ENCODE results near the gene GYPC.

GYPC gene

DNA sequence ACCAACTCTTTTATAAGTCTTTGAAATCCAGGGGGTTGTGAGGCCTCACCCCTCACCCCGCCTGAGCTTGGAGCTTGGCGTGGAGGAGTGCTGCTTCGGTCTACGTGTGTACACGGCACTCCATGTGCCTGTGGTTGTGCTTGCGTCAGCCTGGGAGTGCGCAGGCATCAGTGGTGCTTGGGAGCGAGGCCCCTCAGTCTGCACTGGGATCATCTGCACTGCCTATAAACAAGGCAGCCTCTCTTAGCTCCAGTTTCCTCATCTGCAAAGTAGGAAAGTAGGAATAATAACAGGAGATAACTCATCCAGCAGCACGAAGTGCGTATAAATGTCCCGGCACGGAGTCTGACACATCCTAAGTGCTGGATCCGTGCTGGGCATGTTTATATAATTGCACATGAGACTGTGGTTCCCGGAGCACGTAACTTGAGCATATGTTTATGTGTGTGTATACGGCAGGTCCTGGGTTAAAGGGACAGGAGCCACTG lies 1.2 kb downstream of the GYPC start:
- DNase-seq (ENCODE audit: low read depth, low spot score): no peak
- peak overlapping the region; percentile 77 for H3K4me3 ChIP-seq (ENCODE audit: insufficient read length, low read depth)
- no peaks in the 10 kb centered on the region for H3K9me3 ChIP-seq (ENCODE audit: insufficient read depth, low read length)
- H3K9ac ChIP-seq (ENCODE audit: insufficient read length, low read depth): peak overlapping the region; percentile 92
- no peaks in the 10 kb centered on the region for H3K27me3 ChIP-seq (ENCODE audit: insufficient read depth, insufficient read length)
- H3K4me1 ChIP-seq (ENCODE audit: insufficient read depth, insufficient read length): peaks cover 8% of the 10 kb centered on the region
- TF ChIP-seq YY1 (IDR thresholded peaks at IDR 0.05; ENCODE audit: insufficient read depth, insufficient read length): no peak
- TF ChIP-seq SUZ12 (IDR thresholded peaks at IDR 0.05; ENCODE audit: extremely low read depth, insufficient read depth, insufficient read length): no peak
- no peak for TF ChIP-seq ZNF274 (IDR thresholded peaks at IDR 0.05; ENCODE audit: low read depth, low read length)
- peaks cover 16% of the 10 kb centered on the region for H3K36me3 ChIP-seq (ENCODE audit: insufficient read depth, insufficient read length, low read length)

DNA sequence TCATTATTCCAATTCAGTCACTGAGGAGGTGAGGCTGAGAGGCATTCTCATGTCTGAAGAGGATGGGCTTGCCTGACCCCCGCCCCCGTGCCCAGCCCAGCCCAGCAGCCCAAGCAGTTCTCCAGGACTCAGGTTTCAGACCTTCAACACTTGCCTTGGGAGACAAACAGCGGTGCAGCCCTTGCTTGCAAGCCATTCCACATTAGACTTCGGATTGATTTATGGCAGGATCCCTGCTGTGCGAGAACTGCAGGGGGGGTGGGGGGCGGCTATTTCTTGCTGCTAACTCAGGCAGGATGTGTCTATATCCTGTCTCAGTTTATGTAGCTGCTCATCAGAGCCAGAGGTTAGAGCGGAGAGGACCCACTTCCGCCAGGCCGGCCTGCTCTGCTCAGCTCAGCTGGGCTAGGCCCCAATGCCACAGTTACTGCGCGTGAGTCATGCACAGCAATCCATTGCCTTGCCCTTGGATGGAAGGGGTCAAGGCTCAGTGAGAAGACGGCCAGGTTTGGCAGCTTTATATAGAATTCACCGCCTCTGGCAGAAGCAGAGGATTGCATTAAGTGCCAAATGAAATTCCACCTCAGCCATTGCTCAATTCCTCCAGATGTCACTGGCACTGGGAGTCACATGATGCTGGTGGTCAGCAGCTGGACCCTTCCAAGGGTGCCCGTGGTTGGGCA lies 1.8 kb downstream of the GYPC start:
- Histone ChIP-seq H3K36me3 (ENCODE audit: insufficient read depth, insufficient read length, low read length) (peaks cover 16% of the 10 kb centered on the region), H3K27me3 (ENCODE audit: insufficient read depth, insufficient read length) (no peaks in the 10 kb centered on the region), H3K9ac (ENCODE audit: insufficient read length, low read depth) (peak overlapping the region; percentile 92), H3K4me1 (ENCODE audit: insufficient read depth, insufficient read length) (peaks cover 8% of the 10 kb centered on the region), H3K4me3 (ENCODE audit: insufficient read length, low read depth) (peak overlapping the region; percentile 77), H3K9me3 (ENCODE audit: insufficient read depth, low read length) (no peaks in the 10 kb centered on the region)
- TF ChIP-seq SUZ12 (IDR thresholded peaks at IDR 0.05; ENCODE audit: extremely low read depth, insufficient read depth, insufficient read length): no peak
- no peak for TF ChIP-seq YY1 (IDR thresholded peaks at IDR 0.05; ENCODE audit: insufficient read depth, insufficient read length)
- TF ChIP-seq ZNF274 (IDR thresholded peaks at IDR 0.05; ENCODE audit: low read depth, low read length): no peak
- no peak for DNase-seq (ENCODE audit: low read depth, low spot score)

DNA sequence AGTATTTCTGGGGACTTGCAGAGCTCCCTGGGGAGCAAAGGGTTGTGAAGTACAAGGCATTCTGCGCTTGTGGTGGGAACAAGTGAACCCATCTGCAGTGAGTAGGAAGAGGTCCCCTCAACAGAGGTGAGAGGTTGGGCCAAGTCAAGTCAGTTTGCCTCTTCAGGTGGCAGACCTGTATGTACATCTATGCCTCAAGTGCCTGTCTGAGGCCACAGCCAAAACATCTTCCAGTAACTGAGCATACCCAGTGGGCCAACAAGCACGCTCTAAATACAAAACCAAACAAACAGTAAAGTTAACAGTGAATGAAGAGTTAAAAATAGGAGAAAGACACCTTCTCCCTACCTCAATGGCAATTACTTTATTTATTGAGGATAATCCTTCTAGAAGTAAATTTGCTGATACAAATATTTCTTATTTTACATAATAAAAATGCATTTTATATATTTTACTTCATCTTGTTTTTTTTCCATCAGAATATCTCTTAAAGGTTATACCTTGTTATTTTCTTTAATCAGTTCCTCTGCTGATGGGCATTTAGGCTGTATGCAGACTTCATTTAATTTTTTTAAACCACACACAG lies 2.5 kb downstream of the GYPC start:
- H3K4me3 ChIP-seq (ENCODE audit: insufficient read length, low read depth): no peak overlapping the region
- H3K27me3 ChIP-seq (ENCODE audit: insufficient read depth, insufficient read length): no peaks in the 10 kb centered on the region
- peaks cover 16% of the 10 kb centered on the region for H3K36me3 ChIP-seq (ENCODE audit: insufficient read depth, insufficient read length, low read length)
- peaks cover 8% of the 10 kb centered on the region for H3K4me1 ChIP-seq (ENCODE audit: insufficient read depth, insufficient read length)
- TF ChIP-seq SUZ12 (IDR thresholded peaks at IDR 0.05; ENCODE audit: extremely low read depth, insufficient read depth, insufficient read length) (no peak), YY1 (IDR thresholded peaks at IDR 0.05; ENCODE audit: insufficient read depth, insufficient read length) (no peak), ZNF274 (IDR thresholded peaks at IDR 0.05; ENCODE audit: low read depth, low read length) (no peak)
- no peak for DNase-seq (ENCODE audit: low read depth, low spot score)
- H3K9ac ChIP-seq (ENCODE audit: insufficient read length, low read depth): peak overlapping the region; percentile 46
- no peaks in the 10 kb centered on the region for H3K9me3 ChIP-seq (ENCODE audit: insufficient read depth, low read length)

DNA sequence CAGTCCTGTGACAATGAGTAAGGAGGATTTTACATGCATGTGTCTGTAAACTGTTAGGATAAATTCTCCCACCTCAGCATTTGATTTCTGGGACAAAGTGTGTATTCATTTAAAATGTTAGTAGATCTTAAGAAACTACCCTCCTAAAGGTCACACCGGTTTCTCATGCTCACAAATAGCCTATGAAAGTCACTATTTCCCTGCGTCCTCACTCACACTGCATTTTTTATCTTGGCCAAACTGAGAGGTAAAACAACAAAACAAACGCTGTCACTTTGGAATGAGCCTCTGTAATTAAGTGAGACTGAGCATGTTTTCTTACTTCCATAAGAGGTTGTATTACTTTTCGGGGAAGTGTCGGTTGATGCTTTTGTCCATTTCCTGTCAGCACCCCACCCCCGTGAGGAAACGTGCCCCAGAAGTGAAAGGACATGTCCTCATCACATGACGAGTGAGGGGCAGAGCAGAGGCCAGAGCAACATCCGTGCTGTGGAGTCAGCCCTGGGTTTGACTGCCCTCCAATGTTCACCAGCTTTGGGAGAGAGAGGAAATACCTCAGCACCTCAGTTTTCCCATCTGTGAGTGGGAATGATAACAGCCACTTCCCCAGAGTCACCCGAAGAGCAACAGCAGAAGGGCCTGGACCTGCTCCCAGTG lies 3.1 kb downstream of the GYPC start:
- Histone ChIP-seq H3K27me3 (ENCODE audit: insufficient read depth, insufficient read length) (no peaks in the 10 kb centered on the region), H3K9ac (ENCODE audit: insufficient read length, low read depth) (no peak overlapping the region), H3K4me3 (ENCODE audit: insufficient read length, low read depth) (no peak overlapping the region), H3K4me1 (ENCODE audit: insufficient read depth, insufficient read length) (peaks cover 8% of the 10 kb centered on the region), H3K9me3 (ENCODE audit: insufficient read depth, low read length) (no peaks in the 10 kb centered on the region), H3K36me3 (ENCODE audit: insufficient read depth, insufficient read length, low read length) (peaks cover 16% of the 10 kb centered on the region)
- TF ChIP-seq ZNF274 (IDR thresholded peaks at IDR 0.05; ENCODE audit: low read depth, low read length) (no peak), YY1 (IDR thresholded peaks at IDR 0.05; ENCODE audit: insufficient read depth, insufficient read length) (no peak), SUZ12 (IDR thresholded peaks at IDR 0.05; ENCODE audit: extremely low read depth, insufficient read depth, insufficient read length) (no peak)
- DNase-seq (ENCODE audit: low read depth, low spot score): no peak

DNA sequence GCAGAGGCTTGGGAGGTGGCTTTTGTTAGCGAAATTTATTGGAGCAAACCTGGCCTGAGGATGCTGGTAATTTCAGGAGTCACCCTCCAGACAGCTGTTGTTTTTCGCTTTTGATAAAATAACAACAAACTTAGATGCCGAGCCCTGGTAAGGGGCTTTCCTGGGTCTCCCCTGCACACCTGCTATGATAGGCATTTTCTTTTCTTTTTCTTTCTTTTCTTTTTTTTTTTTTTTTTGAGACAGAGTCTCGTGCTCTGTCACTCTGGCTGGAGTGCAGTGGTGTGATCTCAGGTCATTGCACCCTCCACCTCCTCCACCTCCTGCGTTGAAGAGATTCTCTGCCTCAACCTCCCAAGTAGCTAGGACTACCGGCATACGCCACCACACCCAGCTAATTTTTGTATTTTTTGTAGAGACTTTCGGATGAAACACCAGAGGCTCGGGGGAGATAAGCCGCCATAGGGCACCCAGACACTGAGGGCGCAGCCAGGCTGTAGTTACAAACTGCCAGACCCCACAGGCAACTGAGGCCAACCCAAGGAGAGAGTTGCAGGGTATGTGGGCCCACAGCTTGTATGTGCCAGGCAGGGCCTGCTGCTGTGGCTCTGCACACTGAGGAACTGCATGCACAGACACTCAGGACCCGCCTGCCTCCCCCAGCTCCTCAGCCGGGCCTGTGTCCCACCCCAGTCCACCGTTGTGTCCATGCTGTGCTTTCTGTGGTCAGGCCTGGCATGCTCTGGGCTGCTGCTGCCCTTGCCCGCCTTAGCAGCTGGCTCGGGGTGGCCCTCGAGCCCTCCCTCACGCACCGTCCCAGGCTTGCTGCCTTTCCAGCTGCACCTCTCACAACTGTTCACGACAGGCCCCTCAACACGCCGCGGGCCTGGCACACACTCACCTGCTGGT lies 3.9 kb downstream of the GYPC start:
- Histone ChIP-seq H3K9ac (ENCODE audit: insufficient read length, low read depth) (no peak overlapping the region), H3K36me3 (ENCODE audit: insufficient read depth, insufficient read length, low read length) (peaks cover 16% of the 10 kb centered on the region), H3K9me3 (ENCODE audit: insufficient read depth, low read length) (no peaks in the 10 kb centered on the region), H3K4me3 (ENCODE audit: insufficient read length, low read depth) (no peak overlapping the region), H3K4me1 (ENCODE audit: insufficient read depth, insufficient read length) (peaks cover 8% of the 10 kb centered on the region), H3K27me3 (ENCODE audit: insufficient read depth, insufficient read length) (no peaks in the 10 kb centered on the region)
- no peak for TF ChIP-seq ZNF274 (IDR thresholded peaks at IDR 0.05; ENCODE audit: low read depth, low read length)
- no peak for DNase-seq (ENCODE audit: low read depth, low spot score)

DNA sequence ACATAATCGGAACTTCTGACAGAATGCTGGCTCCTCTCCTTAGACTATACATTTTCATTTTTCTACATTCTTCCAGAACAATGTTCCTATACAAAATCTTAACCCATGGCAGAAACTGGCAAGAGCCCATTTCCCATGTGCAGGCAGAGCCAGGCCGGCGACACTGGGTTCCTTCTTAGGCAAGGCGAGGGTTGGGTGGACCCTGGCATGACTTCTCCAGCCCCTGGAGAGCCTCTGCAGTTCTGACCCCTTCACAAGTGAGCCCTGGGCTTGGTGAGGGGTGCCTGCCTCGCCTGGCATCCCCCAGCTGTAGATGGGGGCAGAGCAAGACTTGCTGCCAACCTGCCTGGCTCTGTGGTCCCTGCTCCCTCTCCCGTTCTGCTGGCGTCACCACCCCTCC lies 5.0 kb downstream of the GYPC start:
- TF ChIP-seq ZNF274 (IDR thresholded peaks at IDR 0.05; ENCODE audit: low read depth, low read length) (no peak), YY1 (IDR thresholded peaks at IDR 0.05; ENCODE audit: insufficient read depth, insufficient read length) (no peak), SUZ12 (IDR thresholded peaks at IDR 0.05; ENCODE audit: extremely low read depth, insufficient read depth, insufficient read length) (no peak)
- H3K4me1 ChIP-seq (ENCODE audit: insufficient read depth, insufficient read length): peaks cover 8% of the 10 kb centered on the region
- no peak overlapping the region for H3K9ac ChIP-seq (ENCODE audit: insufficient read length, low read depth)
- no peak for DNase-seq (ENCODE audit: low read depth, low spot score)
- H3K36me3 ChIP-seq (ENCODE audit: insufficient read depth, insufficient read length, low read length): peaks cover 16% of the 10 kb centered on the region
- H3K4me3 ChIP-seq (ENCODE audit: insufficient read length, low read depth): no peak overlapping the region
- no peaks in the 10 kb centered on the region for H3K27me3 ChIP-seq (ENCODE audit: insufficient read depth, insufficient read length)
- H3K9me3 ChIP-seq (ENCODE audit: insufficient read depth, low read length): no peaks in the 10 kb centered on the region
